Measurements from ENCODE around the gene GALT. TPM values are rescaled to one million over a fixed set of nuclear protein-coding genes. Genes with fewer than 3 reads are reported as not detected.
A peak's percentile ranks its signal among the peaks of the same experiment; 100 is the strongest.

GALT gene
- total RNA-seq, 1 donor from 2014 or later, result 72.0 TPM

GRCh38 chr9:34662526-34663302 lies 16.2 kb downstream of the GALT start, which contains the start of gene CCL27:
Gene CCL27 (minus strand): TSS chr9:34662657. CDS start chr9:34662633, 24 bp downstream.
- Mint-ChIP-seq H3K27ac (peak within 1 kb of the TSS; percentile 80), H3K4me3 (peak within 1 kb of the TSS; percentile 9), H3K9me3 (no peaks in the 10 kb centered on the region), H3K4me1 (ENCODE audit: low read depth) (peaks cover 31% of the 10 kb centered on the region), H3K27me3 (ENCODE audit: insufficient read depth) (no peaks in the 10 kb centered on the region), H3K36me3 (ENCODE audit: low read depth) (peaks cover 15% of the 10 kb centered on the region)
- DNase-seq (ENCODE audit: low spot score), result no peak
- intact Hi-C loops (cut with micrococcal nuclease), result loop anchor here (10.0 kb wide), 1 partner anchor 412 kb away; the partner anchor contains the start of genes FANCG and VCP

- peak overlapping the region; percentile 80 for H3K27ac Mint-ChIP-seq
- intact Hi-C loops (cut with micrococcal nuclease), result loop anchor here (10.0 kb wide), 1 partner anchor 412 kb away; the partner anchor contains the start of genes FANCG and VCP
- no peaks in the 10 kb centered on the region for H3K27me3 Mint-ChIP-seq (ENCODE audit: insufficient read depth)
- DNase-seq (ENCODE audit: low spot score), result peak; percentile 5
- no peaks in the 10 kb centered on the region for H3K9me3 Mint-ChIP-seq
- no peak overlapping the region for H3K4me3 Mint-ChIP-seq
- H3K36me3 Mint-ChIP-seq (ENCODE audit: low read depth), result peaks cover 15% of the 10 kb centered on the region
- H3K4me1 Mint-ChIP-seq (ENCODE audit: low read depth), result peaks cover 31% of the 10 kb centered on the region
Measured at GRCh38 chr9:34663303-34663605, 16.8 kb downstream of the GALT start.

GRCh38 chr9:34664281-34665066 lies 18.0 kb downstream of the GALT start:
- intact Hi-C loops (cut with micrococcal nuclease), result loop anchor here (1.0 to 10.0 kb wide), 9 partner anchors 18 to 452 kb away; partner anchors contain the start of genes DCTN3, DNAI1, DNAJB5 and FAM219A
- DNase-seq (ENCODE audit: low spot score), result peak; percentile 61
- peaks cover 5% of the 10 kb centered on the region for H3K9me3 Mint-ChIP-seq
- no peaks in the 10 kb centered on the region for H3K27me3 Mint-ChIP-seq (ENCODE audit: insufficient read depth)
- H3K36me3 Mint-ChIP-seq (ENCODE audit: low read depth), result peaks cover 22% of the 10 kb centered on the region
- peak overlapping the region; percentile 88 for H3K4me3 Mint-ChIP-seq
- H3K4me1 Mint-ChIP-seq (ENCODE audit: low read depth), result peaks cover 31% of the 10 kb centered on the region
- H3K27ac Mint-ChIP-seq, result peak overlapping the region; percentile 76

GRCh38 chr9:34665067-34665380 lies 18.5 kb downstream of the GALT start:
- no peak for DNase-seq (ENCODE audit: low spot score)
- H3K4me1 Mint-ChIP-seq (ENCODE audit: low read depth), result peaks cover 31% of the 10 kb centered on the region
- H3K27ac Mint-ChIP-seq, result peak overlapping the region; percentile 84
- intact Hi-C loops (cut with micrococcal nuclease), result loop anchor here (1.0 to 10.0 kb wide), 8 partner anchors 19 to 451 kb away; partner anchors contain the start of genes DCTN3, DNAI1, DNAJB5 and FAM219A
- H3K4me3 Mint-ChIP-seq, result peak overlapping the region; percentile 88
- peaks cover 22% of the 10 kb centered on the region for H3K36me3 Mint-ChIP-seq (ENCODE audit: low read depth)
- H3K9me3 Mint-ChIP-seq, result peaks cover 5% of the 10 kb centered on the region
- no peaks in the 10 kb centered on the region for H3K27me3 Mint-ChIP-seq (ENCODE audit: insufficient read depth)

GRCh38 chr9:34665381-34666250 lies 19.1 kb downstream of the GALT start:
- Mint-ChIP-seq H3K27ac (peak overlapping the region; percentile 84), H3K36me3 (ENCODE audit: low read depth) (peaks cover 22% of the 10 kb centered on the region), H3K4me1 (ENCODE audit: low read depth) (peaks cover 31% of the 10 kb centered on the region), H3K9me3 (peaks cover 5% of the 10 kb centered on the region), H3K4me3 (peak overlapping the region; percentile 88), H3K27me3 (ENCODE audit: insufficient read depth) (no peaks in the 10 kb centered on the region)
- DNase-seq (ENCODE audit: low spot score), result peak; percentile 86
- intact Hi-C loops (cut with micrococcal nuclease), result loop anchor here (1.0 to 10.0 kb wide), 10 partner anchors 19 to 487 kb away; partner anchors contain the start of genes DCTN3, DNAI1, DNAJB5 and FAM219A

GRCh38 chr9:34669809-34670562 lies 23.5 kb downstream of the GALT start:
- peaks cover 4% of the 10 kb centered on the region for H3K27me3 Mint-ChIP-seq (ENCODE audit: insufficient read depth)
- no peak overlapping the region for H3K27ac Mint-ChIP-seq
- intact Hi-C loops (cut with micrococcal nuclease), result loop anchor here (10.0 kb wide), 1 partner anchor 405 kb away; the partner anchor contains the start of genes FANCG and VCP
- no peaks in the 10 kb centered on the region for H3K4me1 Mint-ChIP-seq (ENCODE audit: low read depth)
- no peak overlapping the region for H3K4me3 Mint-ChIP-seq
- H3K36me3 Mint-ChIP-seq (ENCODE audit: low read depth), result peaks cover 12% of the 10 kb centered on the region
- DNase-seq (ENCODE audit: low spot score), result no peak
- peaks cover 5% of the 10 kb centered on the region for H3K9me3 Mint-ChIP-seq

GRCh38 chr9:34671307-34671706 lies 24.8 kb downstream of the GALT start:
- Mint-ChIP-seq H3K4me3 (no peak overlapping the region), H3K36me3 (ENCODE audit: low read depth) (peaks cover 12% of the 10 kb centered on the region), H3K9me3 (peaks cover 5% of the 10 kb centered on the region), H3K27ac (no peak overlapping the region), H3K27me3 (ENCODE audit: insufficient read depth) (peaks cover 4% of the 10 kb centered on the region), H3K4me1 (ENCODE audit: low read depth) (no peaks in the 10 kb centered on the region)
- no peak for DNase-seq (ENCODE audit: low spot score)
- intact Hi-C loops (cut with micrococcal nuclease), result no loop called here

GRCh38 chr9:34674440-34674839 lies 28.0 kb downstream of the GALT start:
- Mint-ChIP-seq H3K4me1 (ENCODE audit: low read depth) (no peaks in the 10 kb centered on the region), H3K27ac (no peak overlapping the region), H3K9me3 (peaks cover under 1% of the 10 kb centered on the region), H3K36me3 (ENCODE audit: low read depth) (peaks cover 4% of the 10 kb centered on the region), H3K4me3 (no peak overlapping the region), H3K27me3 (ENCODE audit: insufficient read depth) (peaks cover 4% of the 10 kb centered on the region)
- intact Hi-C loops (cut with micrococcal nuclease), result no loop called here
- DNase-seq (ENCODE audit: low spot score), result no peak

GRCh38 chr9:34675048-34675714 lies 28.7 kb downstream of the GALT start:
- H3K9me3 Mint-ChIP-seq, result no peaks in the 10 kb centered on the region
- intact Hi-C loops (cut with micrococcal nuclease), result loop anchor here (1.0 kb wide), 1 partner anchor 27 kb away; no protein-coding TSS in a partner anchor
- peaks cover 4% of the 10 kb centered on the region for H3K27me3 Mint-ChIP-seq (ENCODE audit: insufficient read depth)
- no peak overlapping the region for H3K27ac Mint-ChIP-seq
- peak; percentile 31 for DNase-seq (ENCODE audit: low spot score)
- H3K4me1 Mint-ChIP-seq (ENCODE audit: low read depth), result no peaks in the 10 kb centered on the region
- H3K4me3 Mint-ChIP-seq, result no peak overlapping the region
- H3K36me3 Mint-ChIP-seq (ENCODE audit: low read depth), result peaks cover 4% of the 10 kb centered on the region

- no peaks in the 10 kb centered on the region for H3K4me1 Mint-ChIP-seq (ENCODE audit: low read depth)
- no peak overlapping the region for H3K4me3 Mint-ChIP-seq
- H3K27me3 Mint-ChIP-seq (ENCODE audit: insufficient read depth), result peaks cover 4% of the 10 kb centered on the region
- no peak for DNase-seq (ENCODE audit: low spot score)
- intact Hi-C loops (cut with micrococcal nuclease), result loop anchor here (1.0 kb wide), 1 partner anchor 26 kb away; no protein-coding TSS in a partner anchor
- H3K36me3 Mint-ChIP-seq (ENCODE audit: low read depth), result no peaks in the 10 kb centered on the region
- H3K27ac Mint-ChIP-seq, result no peak overlapping the region
- H3K9me3 Mint-ChIP-seq, result no peaks in the 10 kb centered on the region
Measured at GRCh38 chr9:34675869-34676268, 29.4 kb downstream of the GALT start.

GRCh38 chr9:34684145-34684544 lies 37.7 kb downstream of the GALT start:
- H3K36me3 Mint-ChIP-seq (ENCODE audit: low read depth), result no peaks in the 10 kb centered on the region
- intact Hi-C loops (cut with micrococcal nuclease), result no loop called here
- no peak overlapping the region for H3K27ac Mint-ChIP-seq
- H3K27me3 Mint-ChIP-seq (ENCODE audit: insufficient read depth), result no peaks in the 10 kb centered on the region
- no peaks in the 10 kb centered on the region for H3K9me3 Mint-ChIP-seq
- H3K4me3 Mint-ChIP-seq, result no peak overlapping the region
- DNase-seq (ENCODE audit: low spot score), result no peak
- peaks cover 6% of the 10 kb centered on the region for H3K4me1 Mint-ChIP-seq (ENCODE audit: low read depth)
